Neural cell (in vitro differentiated cells): Measurements from ENCODE around the gene TEAD4. TPM values are rescaled to one million over a fixed set of nuclear protein-coding genes. Genes with fewer than 3 reads are reported as not detected.

Experiments
- H2AFZ ChIP-seq: fragments of 200-600, 300-800 bp; sonication (generic), shearing (Covaris generic); 2 replicates; pipeline ENCODE4 v1.6.0; 2014; ENCODE audit warnings: low read depth, mild to moderate bottlenecking, antibody characterized with exemption, low read length, moderate library complexity
- H3F3A ChIP-seq: fragments of 200-600 bp; shearing (Covaris generic); 2 replicates; pipeline ENCODE4 v1.6.1; 2016; ENCODE audit warnings: mild to moderate bottlenecking, moderate library complexity, mixed read lengths, antibody characterized with exemption, low read length; ENCODE audit not compliant: insufficient read depth, poor library complexity, severe bottlenecking
- H3K27ac ChIP-seq: fragments of 200-600, 300-800 bp; sonication (generic), shearing (Covaris generic); 2 replicates; pipeline ENCODE4 v1.5.1; 2014; ENCODE audit warnings: mild to moderate bottlenecking, low read length, moderate library complexity
- H3K27me3 ChIP-seq: fragments of 300-800, 200-600 bp; sonication (generic), shearing (Covaris generic); 2 replicates; pipeline ENCODE4 v1.6.0; 2014; ENCODE audit warnings: mild to moderate bottlenecking, low read depth, low read length, moderate library complexity; ENCODE audit not compliant: insufficient read depth
- H3K36me3 ChIP-seq: fragments of 300-800, 200-600 bp; sonication (generic), shearing (Covaris generic); 2 replicates; pipeline ENCODE4 v1.5.1; 2014; ENCODE audit warnings: mild to moderate bottlenecking, antibody characterized with exemption, low read length, moderate library complexity; ENCODE audit not compliant: insufficient read depth
- H3K4me2 ChIP-seq: fragments of 300-800, 200-600 bp; sonication (generic), shearing (Covaris generic); 2 replicates; pipeline ENCODE4 v1.6.0; 2014; ENCODE audit warnings: mild to moderate bottlenecking, low read length
- H3K4me3 ChIP-seq: fragments of 300-800, 200-600 bp; sonication (generic), shearing (Covaris generic); 2 replicates; pipeline ENCODE4 v1.5.1; 2014; ENCODE audit warnings: mild to moderate bottlenecking, low read length, moderate library complexity
- H3K79me2 ChIP-seq: fragments of 200-600 bp; shearing (Covaris generic); replicated peaks from 2 replicates; pipeline ENCODE4 v1.6.0; 2014; ENCODE audit warnings: mild to moderate bottlenecking, low read length, moderate library complexity; ENCODE audit not compliant: insufficient read depth
- H3K9ac ChIP-seq: fragments of 300-800, 200-600 bp; sonication (generic), shearing (Covaris generic); 2 replicates; pipeline ENCODE4 v1.6.1; 2016; ENCODE audit warnings: mild to moderate bottlenecking, low read length, mixed read lengths
- H3K9me2 ChIP-seq: fragments of 200-600 bp; shearing (Covaris generic); 2 replicates; pipeline ENCODE4 v1.6.1; 2016; ENCODE audit warnings: mild to moderate bottlenecking, low read length, mixed read lengths; ENCODE audit not compliant: insufficient read depth
- H3K9me3 ChIP-seq: fragments of 200-600, 300-800 bp; sonication (generic), shearing (Covaris generic); 2 replicates; pipeline ENCODE4 v1.6.1; 2016; ENCODE audit warnings: mild to moderate bottlenecking, mixed run types, low read length, moderate library complexity, mixed read lengths
- H4K20me1 ChIP-seq: fragments of 200-600 bp; shearing (Covaris generic); 2 replicates; pipeline ENCODE4 v1.6.1; 2016; ENCODE audit warnings: mild to moderate bottlenecking, mixed run types; ENCODE audit not compliant: insufficient read depth
- CTCF ChIP-seq: fragments of 450-650 bp; IDR thresholded peaks from 2 replicates; pipeline ENCODE4 v1.5.1; 2014; ENCODE audit warnings: antibody characterized with exemption, mild to moderate bottlenecking, moderate library complexity; ENCODE audit not compliant: poor library complexity, severe bottlenecking
- EP300 ChIP-seq: fragments of 450-650 bp; conservative IDR thresholded peaks from 2 replicates; pipeline ENCODE4 v1.6.1; 2014; ENCODE audit warnings: antibody characterized with exemption, mild to moderate bottlenecking, moderate library complexity; ENCODE audit not compliant: poor library complexity, severe bottlenecking
- EZH2 ChIP-seq: fragments of 200-600, 300-800 bp; shearing (Covaris generic), sonication (generic); IDR thresholded peaks from 2 replicates; pipeline ENCODE4 v1.6.1; 2014; ENCODE audit warnings: antibody characterized with exemption, low read length, borderline replicate concordance, mild to moderate bottlenecking; ENCODE audit not compliant: insufficient read depth, poor library complexity, severe bottlenecking
- MXI1 ChIP-seq: fragments of 450-650 bp; conservative IDR thresholded peaks from 2 replicates; pipeline ENCODE4 v1.6.1; 2014; ENCODE audit warnings: antibody characterized with exemption, mild to moderate bottlenecking; ENCODE audit not compliant: poor library complexity, severe bottlenecking
- POLR2AphosphoS5 ChIP-seq: IDR thresholded peaks from 2 replicates; pipeline ENCODE4 v1.6.1; 2012
- RAD21 ChIP-seq: fragments of 450-650 bp; conservative IDR thresholded peaks from 2 replicates; pipeline ENCODE4 v1.6.1; 2014; ENCODE audit warnings: antibody characterized with exemption, mild to moderate bottlenecking, moderate library complexity
- REST ChIP-seq: IDR thresholded peaks from 2 replicates; pipeline ENCODE4 v1.6.1; 2012; ENCODE audit warnings: borderline replicate concordance
- SMC3 ChIP-seq: fragments of 450-650 bp; conservative IDR thresholded peaks from 2 replicates; pipeline ENCODE4 v1.6.1; 2014; ENCODE audit warnings: antibody characterized with exemption, mild to moderate bottlenecking, moderate library complexity; ENCODE audit not compliant: poor library complexity
- TAF1 ChIP-seq: IDR thresholded peaks from 2 replicates; pipeline ENCODE4 v1.6.1; 2012; ENCODE audit warnings: low read depth
- polyA plus RNA-seq: library from polyadenylated mRNA; depleted of rRNA; stranded (reverse); fragments of >200 nt; gene quantifications from 2 replicates; pipeline ENCODE4 v1.2.3, GENCODE V29; 2014

TEAD4 gene
- polyA plus RNA-seq, 1 donor from 2014 or later = 1.6 TPM

- Histone ChIP-seq H3K4me2 (no peak overlapping the region), H3K36me3 (no peaks in the 10 kb centered on the region), H4K20me1 (no peaks in the 10 kb centered on the region), H3K9ac (no peak overlapping the region), H2AFZ (no peak overlapping the region), H3F3A (no peaks in the 10 kb centered on the region), H3K9me2 (no peaks in the 10 kb centered on the region), H3K27ac (no peak overlapping the region), H3K9me3 (no peaks in the 10 kb centered on the region), H3K27me3 (no peaks in the 10 kb centered on the region), H3K79me2 (no peaks in the 10 kb centered on the region), H3K4me3 (no peak overlapping the region)
- TF ChIP-seq CTCF (no peak), RAD21 (no peak), REST (no peak), TAF1 (no peak), MXI1 (no peak), SMC3 (no peak), POLR2AphosphoS5 (no peak), EP300 (no peak), EZH2 (no peak)
Observed at GRCh38 chr12:3000548-3001275, 41.5 kb downstream of the TEAD4 start.

- TF ChIP-seq RAD21 = no peak
- no peak for TF ChIP-seq EP300
- TF ChIP-seq TAF1 = no peak
- TF ChIP-seq REST = no peak
- no peak for TF ChIP-seq POLR2AphosphoS5
- no peak for TF ChIP-seq MXI1
- no peak for TF ChIP-seq SMC3
- no peak for TF ChIP-seq CTCF
- TF ChIP-seq EZH2 = no peak
- H4K20me1 ChIP-seq = no peaks in the 10 kb centered on the region
- H3K9ac ChIP-seq = no peak overlapping the region
- H3K9me3 ChIP-seq = no peaks in the 10 kb centered on the region
- no peaks in the 10 kb centered on the region for H3F3A ChIP-seq
- H3K9me2 ChIP-seq = no peaks in the 10 kb centered on the region
- no peak overlapping the region for H3K4me3 ChIP-seq
- no peak overlapping the region for H3K27ac ChIP-seq
- no peak overlapping the region for H3K4me2 ChIP-seq
- no peak overlapping the region for H2AFZ ChIP-seq
- no peaks in the 10 kb centered on the region for H3K79me2 ChIP-seq
- no peaks in the 10 kb centered on the region for H3K27me3 ChIP-seq
- no peaks in the 10 kb centered on the region for H3K36me3 ChIP-seq
Observed at GRCh38 chr12:3002646-3003045, 43.4 kb downstream of the TEAD4 start.
